Measurements from ENCODE around the gene MEPCE. TPM values are rescaled to one million over a fixed set of nuclear protein-coding genes. Genes with fewer than 3 reads are reported as not detected.
"Not testable (repeated sequence)": the region's sequence is repeated elsewhere in the genome, so short reads cannot be mapped to it uniquely, and the experiment has no call there.

MEPCE gene
- total and polyA plus RNA-seq, 9 donors: 29.4 to 60.6 (median 44.7) TPM

DNA sequence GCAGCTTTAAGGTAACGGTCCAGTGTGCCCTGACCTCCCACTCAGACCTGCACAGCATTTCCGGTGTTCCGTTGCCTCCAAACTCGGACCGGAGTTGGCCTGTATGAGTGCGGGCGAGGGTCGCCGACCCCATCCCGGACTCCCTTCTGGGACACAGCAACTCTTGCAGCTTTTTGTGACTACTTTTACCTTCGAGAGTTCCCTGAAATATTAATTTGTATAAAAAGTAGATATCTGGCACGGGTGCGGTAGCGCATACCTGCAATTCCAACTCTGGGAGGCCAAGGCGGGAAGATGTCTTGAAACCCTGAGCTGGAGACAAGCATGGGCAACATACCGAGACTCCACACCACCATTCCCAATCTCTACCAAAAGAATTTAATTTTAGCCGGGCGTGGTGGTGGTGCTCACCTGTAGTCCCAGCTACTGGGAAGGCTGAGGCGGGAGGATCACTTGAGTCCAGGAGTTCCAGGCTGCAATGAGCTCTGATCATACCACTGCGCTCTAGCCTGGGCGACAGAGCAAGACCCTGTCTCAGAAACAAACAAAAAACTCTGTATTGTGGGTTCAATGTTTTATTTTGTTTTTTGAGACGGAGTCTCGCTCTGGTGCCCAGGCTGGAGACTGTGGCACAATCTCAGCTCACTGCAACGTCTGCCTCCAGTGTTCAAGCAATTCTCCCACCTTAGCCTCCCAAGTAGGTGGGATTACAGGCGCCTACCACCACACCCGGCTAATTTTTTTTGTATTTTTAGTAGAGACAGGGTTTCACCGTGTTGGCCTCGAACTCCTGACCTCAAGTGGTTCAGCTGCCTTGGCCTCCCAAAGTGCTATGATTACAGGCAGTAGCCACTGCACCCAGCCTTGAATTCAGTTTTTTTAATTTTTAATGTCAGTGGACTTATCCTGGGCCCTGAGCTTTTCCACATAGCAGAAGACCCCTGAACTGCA is 7.8 kb downstream of the MEPCE start:
- 83 to 90% (median 84%) methylated on average over 28 of the region's 28 CpGs for WGBS, 3 donors
- Histone ChIP-seq H3K36me3 (no peaks in the 10 kb centered on the region), H3K4me1 (ENCODE audit: insufficient read depth) (peaks cover 12% of the 10 kb centered on the region), H3K9me3 (no peaks in the 10 kb centered on the region), H3K4me3 (no peak overlapping the region), H3K27me3 (no peaks in the 10 kb centered on the region), H3K27ac (peak overlapping the region in 1 of 2 donors; percentile 89)
- intact Hi-C loops (cut with DNase I): no loop called here
- no peak for TF ChIP-seq POLR2A (IDR thresholded peaks at IDR 0.05)
- TF ChIP-seq, protein P1, sequence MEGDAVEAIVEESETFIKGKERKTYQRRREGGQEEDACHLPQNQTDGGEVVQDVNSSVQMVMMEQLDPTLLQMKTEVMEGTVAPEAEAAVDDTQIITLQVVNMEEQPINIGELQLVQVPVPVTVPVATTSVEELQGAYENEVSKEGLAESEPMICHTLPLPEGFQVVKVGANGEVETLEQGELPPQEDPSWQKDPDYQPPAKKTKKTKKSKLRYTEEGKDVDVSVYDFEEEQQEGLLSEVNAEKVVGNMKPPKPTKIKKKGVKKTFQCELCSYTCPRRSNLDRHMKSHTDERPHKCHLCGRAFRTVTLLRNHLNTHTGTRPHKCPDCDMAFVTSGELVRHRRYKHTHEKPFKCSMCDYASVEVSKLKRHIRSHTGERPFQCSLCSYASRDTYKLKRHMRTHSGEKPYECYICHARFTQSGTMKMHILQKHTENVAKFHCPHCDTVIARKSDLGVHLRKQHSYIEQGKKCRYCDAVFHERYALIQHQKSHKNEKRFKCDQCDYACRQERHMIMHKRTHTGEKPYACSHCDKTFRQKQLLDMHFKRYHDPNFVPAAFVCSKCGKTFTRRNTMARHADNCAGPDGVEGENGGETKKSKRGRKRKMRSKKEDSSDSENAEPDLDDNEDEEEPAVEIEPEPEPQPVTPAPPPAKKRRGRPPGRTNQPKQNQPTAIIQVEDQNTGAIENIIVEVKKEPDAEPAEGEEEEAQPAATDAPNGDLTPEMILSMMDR (IDR thresholded peaks at IDR 0.05): no peak
- peak; percentile 44 to 67 (median 62) for DNase-seq

DNA sequence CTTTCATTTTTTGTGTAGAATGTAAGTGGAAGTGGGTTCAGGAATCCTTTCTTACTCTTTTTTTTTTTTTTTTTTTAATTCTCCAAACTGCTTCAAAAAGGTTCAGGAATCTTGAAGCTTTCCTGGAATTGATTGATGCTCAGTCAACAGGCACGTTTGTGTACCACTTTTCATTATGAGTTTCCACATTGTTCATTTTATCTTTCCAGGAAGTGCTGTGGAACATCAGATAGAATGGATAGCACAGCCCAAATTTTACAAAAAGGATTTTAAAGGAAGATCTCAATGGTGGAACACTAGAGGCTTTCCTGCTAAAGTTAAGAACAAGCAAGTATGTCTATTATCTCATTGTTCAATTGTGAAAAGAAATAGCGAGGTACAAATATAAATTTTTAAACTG is 8.5 kb downstream of the MEPCE start:
- TF ChIP-seq EP300 (IDR thresholded peaks at IDR 0.05) (no peak), POLR2A (IDR thresholded peaks at IDR 0.05) (no peak)
- TF ChIP-seq, protein P1 (IDR thresholded peaks at IDR 0.05): no peak
- Histone ChIP-seq H3K9me3 (no peaks in the 10 kb centered on the region), H3K4me3 (no peak overlapping the region), H3K36me3 (no peaks in the 10 kb centered on the region), H3K4me1 (ENCODE audit: insufficient read depth) (peaks cover 12% of the 10 kb centered on the region), H3K27me3 (no peaks in the 10 kb centered on the region), H3K27ac (no peak overlapping the region)
- WGBS, 3 donors: 59 to 60% (median 60%) methylated on average over 2 of the region's 2 CpGs
- intact Hi-C loops (cut with DNase I): no loop called here
- DNase-seq: no peak

DNA sequence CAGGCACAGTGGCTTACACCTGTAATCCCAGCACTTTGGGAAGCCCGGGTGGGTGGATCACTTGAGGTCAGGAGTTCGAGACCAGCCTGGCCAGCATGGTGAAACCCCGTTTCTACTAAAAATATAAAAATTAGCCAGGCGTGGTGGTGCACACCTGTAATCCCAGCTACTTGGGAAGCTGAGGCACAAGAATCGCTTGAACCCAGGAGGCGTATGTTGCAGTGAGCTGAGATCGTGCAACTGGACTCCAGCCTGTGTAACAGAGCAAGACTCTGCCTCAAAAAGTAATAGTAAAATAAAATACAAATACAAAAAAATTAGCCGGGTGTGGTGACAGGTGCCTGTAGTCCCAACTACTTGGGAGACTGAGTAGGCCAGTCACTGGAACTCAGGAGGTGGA is 9.1 kb downstream of the MEPCE start:
- intact Hi-C loops (cut with DNase I); H3K27ac ChIP-seq; H3K4me3 ChIP-seq; H3K36me3 ChIP-seq; H3K27me3 ChIP-seq; H3K9me3 ChIP-seq: not testable (repeated sequence)
- DNase-seq: peak in 3 of 5 donors; percentile 11 to 15 (median 12)
- H3K4me1 ChIP-seq (ENCODE audit: insufficient read depth): peaks cover 12% of the 10 kb centered on the region
- 89 to 93% (median 91%) methylated on average over 8 of the region's 8 CpGs for WGBS, 3 donors

DNA sequence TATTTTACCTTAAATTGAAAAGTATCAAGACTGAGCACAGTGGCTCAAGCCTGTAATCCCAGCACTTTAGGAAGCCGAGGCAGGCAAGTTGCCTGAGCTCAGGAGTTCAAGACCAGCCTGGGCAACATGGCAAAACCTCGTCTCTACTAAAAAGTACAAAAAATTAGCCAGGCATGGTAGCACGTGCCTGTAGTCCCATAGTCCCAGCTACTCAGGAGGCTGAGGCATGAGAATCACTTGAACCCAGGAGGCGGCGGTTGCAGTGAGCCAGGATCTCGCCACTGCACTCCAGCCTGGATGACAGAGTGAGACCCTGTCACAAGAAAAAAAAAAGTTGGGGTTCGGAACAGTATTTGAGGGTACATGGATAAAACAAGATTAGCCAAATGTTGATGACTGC is 9.6 kb downstream of the MEPCE start:
- intact Hi-C loops (cut with DNase I): not testable (repeated sequence)
- 85 to 90% (median 88%) methylated on average over 7 of the region's 7 CpGs for WGBS, 3 donors
- DNase-seq: peak in 1 of 5 donors; percentile 13

DNA sequence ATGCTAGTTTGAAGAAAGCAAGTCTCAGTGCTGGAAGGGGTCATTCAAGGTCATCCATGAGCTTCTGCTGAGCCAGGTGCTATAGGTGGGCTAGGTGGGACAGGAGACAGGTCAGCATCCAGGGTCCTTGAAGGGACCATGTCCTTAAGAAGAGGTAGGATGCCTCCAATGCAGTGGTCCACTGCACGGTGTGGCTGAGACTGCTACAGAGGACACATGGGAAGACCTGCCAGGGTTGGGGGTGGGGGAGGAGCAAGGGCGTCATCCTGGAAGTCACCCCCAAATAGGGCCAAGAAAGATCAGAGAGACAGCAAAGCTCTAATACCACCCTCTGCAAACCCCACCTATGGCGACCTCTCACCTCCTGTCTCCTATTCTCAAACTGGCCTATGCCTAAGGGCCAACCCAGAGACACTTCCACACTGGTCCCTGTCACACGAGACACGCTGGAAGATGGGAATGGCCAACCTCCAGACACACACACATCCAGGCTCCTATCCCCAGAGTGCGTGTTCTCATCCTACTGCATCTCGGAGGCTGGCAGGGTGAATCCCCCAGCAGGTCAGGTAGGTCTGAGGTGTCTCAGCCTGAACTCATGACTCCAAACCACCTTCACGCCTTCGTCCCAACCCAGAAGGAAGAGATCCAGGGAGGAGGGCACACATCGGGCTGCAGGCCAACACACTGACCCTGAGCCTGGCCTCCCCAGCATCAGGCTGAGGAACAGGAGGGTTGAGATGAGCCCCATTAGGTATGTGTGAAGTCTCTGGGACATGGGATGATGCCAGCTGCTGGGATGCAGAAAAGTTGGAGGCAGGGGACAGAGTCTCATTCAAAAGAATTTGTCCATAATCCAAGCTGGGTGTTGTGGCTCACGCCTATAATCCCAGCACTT is 12.3 kb downstream of the MEPCE start:
- intact Hi-C loops (cut with DNase I): no loop called here
- Histone ChIP-seq H3K9me3 (no peaks in the 10 kb centered on the region), H3K27ac (no peak overlapping the region), H3K36me3 (no peaks in the 10 kb centered on the region), H3K4me3 (no peak overlapping the region), H3K4me1 (ENCODE audit: insufficient read depth) (peaks cover 2% of the 10 kb centered on the region), H3K27me3 (no peaks in the 10 kb centered on the region)
- TF ChIP-seq POLR2A (IDR thresholded peaks at IDR 0.05): no peak
- peak in 3 of 5 donors; percentile 15 to 36 (median 18) for DNase-seq
- WGBS, 3 donors: 82 to 90% (median 88%) methylated on average over 11 of the region's 11 CpGs

More for the DNA sequence above, 9.6 kb downstream of the MEPCE start:
- not testable (repeated sequence) for H3K36me3 ChIP-seq, H3K27ac ChIP-seq, H3K4me3 ChIP-seq, H3K9me3 ChIP-seq, H3K27me3 ChIP-seq
- peaks cover 12% of the 10 kb centered on the region for H3K4me1 ChIP-seq (ENCODE audit: insufficient read depth)
